HuH-7 (cell line): ENCODE results near the gene DTL.

Experiments used
- DNase-seq: peaks from one replicate; pipeline ENCODE4 v3.0.0; 2011; ENCODE audit warnings: low spot score

The DTL gene

GRCh38 chr1:212097360-212097759 lies 61.8 kb downstream of the DTL start:
- no peak for DNase-seq

GRCh38 chr1:212098310-212098709 lies 62.8 kb downstream of the DTL start:
- DNase-seq: no peak

- DNase-seq: no peak
Measured at GRCh38 chr1:212098771-212099170, 63.2 kb downstream of the DTL start.

- DNase-seq: no peak
Measured at GRCh38 chr1:212101251-212101650, 65.7 kb downstream of the DTL start.

GRCh38 chr1:212101735-212102134 lies 66.2 kb downstream of the DTL start:
- no peak for DNase-seq

GRCh38 chr1:212104586-212105325 lies 69.2 kb downstream of the DTL start:
- peak; percentile 20 for DNase-seq

- DNase-seq: no peak
Measured at GRCh38 chr1:212106286-212106792, 70.8 kb downstream of the DTL start.

GRCh38 chr1:212107481-212107880 lies 71.9 kb downstream of the DTL start:
- no peak for DNase-seq

GRCh38 chr1:212108187-212108586 lies 72.6 kb downstream of the DTL start:
- DNase-seq: no peak

- no peak for DNase-seq
Measured at GRCh38 chr1:212108981-212109380, 73.4 kb downstream of the DTL start.

- DNase-seq: no peak
Measured at GRCh38 chr1:212109728-212110127, 74.2 kb downstream of the DTL start.

GRCh38 chr1:212110617-212111016 lies 75.1 kb downstream of the DTL start:
- DNase-seq: no peak

- no peak for DNase-seq
Measured at GRCh38 chr1:212111536-212111935, 76.0 kb downstream of the DTL start.

- DNase-seq: no peak
Measured at GRCh38 chr1:212113706-212114105, 78.2 kb downstream of the DTL start.

- no peak for DNase-seq
Measured at GRCh38 chr1:212118167-212118871, 82.8 kb downstream of the DTL start.

GRCh38 chr1:212118872-212119260 lies 83.3 kb downstream of the DTL start:
- no peak for DNase-seq

- DNase-seq: no peak
Measured at GRCh38 chr1:212119397-212119837, 83.9 kb downstream of the DTL start.

GRCh38 chr1:212119863-212120262 lies 84.3 kb downstream of the DTL start:
- peak; percentile 24 for DNase-seq

- peak; percentile 15 for DNase-seq
Measured at GRCh38 chr1:212121779-212122178, 86.2 kb downstream of the DTL start.

GRCh38 chr1:212124690-212125582 lies 89.4 kb downstream of the DTL start:
- DNase-seq: no peak

- no peak for DNase-seq
Measured at GRCh38 chr1:212125654-212126053, 90.1 kb downstream of the DTL start.

GRCh38 chr1:212127221-212127620 lies 91.7 kb downstream of the DTL start:
- DNase-seq: no peak
